ENCODE measurements around the gene SHLD2. TPM values are rescaled to one million over a fixed set of nuclear protein-coding genes. Genes with fewer than 3 reads are reported as not detected.

Gene SHLD2
- total and polyA plus RNA-seq, 2 of the 13 experiments (the other 11 are each of a cell fraction or from before 2014, with no cell fraction given): 25.7 to 53.7 TPM

GRCh38 chr10:87094373-87095235, at the start of gene SHLD2, which contains the start of gene GLUD1 (continued):
- TF ChIP-seq, protein P1, sequence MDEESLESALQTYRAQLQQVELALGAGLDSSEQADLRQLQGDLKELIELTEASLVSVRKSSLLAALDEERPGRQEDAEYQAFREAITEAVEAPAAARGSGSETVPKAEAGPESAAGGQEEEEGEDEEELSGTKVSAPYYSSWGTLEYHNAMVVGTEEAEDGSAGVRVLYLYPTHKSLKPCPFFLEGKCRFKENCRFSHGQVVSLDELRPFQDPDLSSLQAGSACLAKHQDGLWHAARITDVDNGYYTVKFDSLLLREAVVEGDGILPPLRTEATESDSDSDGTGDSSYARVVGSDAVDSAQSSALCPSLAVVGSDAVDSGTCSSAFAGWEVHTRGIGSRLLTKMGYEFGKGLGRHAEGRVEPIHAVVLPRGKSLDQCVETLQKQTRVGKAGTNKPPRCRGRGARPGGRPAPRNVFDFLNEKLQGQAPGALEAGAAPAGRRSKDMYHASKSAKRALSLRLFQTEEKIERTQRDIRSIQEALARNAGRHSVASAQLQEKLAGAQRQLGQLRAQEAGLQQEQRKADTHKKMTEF (CRISPR knock-in tag; IDR thresholded peaks at IDR 0.05): no peak
- TF ChIP-seq ZNF530 (CRISPR knock-in tag; IDR thresholded peaks at IDR 0.05; ENCODE audit: low read depth): no peak
- TF ChIP-seq, protein P2, sequence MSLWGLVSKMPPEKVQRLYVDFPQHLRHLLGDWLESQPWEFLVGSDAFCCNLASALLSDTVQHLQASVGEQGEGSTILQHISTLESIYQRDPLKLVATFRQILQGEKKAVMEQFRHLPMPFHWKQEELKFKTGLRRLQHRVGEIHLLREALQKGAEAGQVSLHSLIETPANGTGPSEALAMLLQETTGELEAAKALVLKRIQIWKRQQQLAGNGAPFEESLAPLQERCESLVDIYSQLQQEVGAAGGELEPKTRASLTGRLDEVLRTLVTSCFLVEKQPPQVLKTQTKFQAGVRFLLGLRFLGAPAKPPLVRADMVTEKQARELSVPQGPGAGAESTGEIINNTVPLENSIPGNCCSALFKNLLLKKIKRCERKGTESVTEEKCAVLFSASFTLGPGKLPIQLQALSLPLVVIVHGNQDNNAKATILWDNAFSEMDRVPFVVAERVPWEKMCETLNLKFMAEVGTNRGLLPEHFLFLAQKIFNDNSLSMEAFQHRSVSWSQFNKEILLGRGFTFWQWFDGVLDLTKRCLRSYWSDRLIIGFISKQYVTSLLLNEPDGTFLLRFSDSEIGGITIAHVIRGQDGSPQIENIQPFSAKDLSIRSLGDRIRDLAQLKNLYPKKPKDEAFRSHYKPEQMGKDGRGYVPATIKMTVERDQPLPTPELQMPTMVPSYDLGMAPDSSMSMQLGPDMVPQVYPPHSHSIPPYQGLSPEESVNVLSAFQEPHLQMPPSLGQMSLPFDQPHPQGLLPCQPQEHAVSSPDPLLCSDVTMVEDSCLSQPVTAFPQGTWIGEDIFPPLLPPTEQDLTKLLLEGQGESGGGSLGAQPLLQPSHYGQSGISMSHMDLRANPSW (CRISPR knock-in tag; IDR thresholded peaks at IDR 0.05; ENCODE audit: borderline replicate concordance): no peak
- TF ChIP-seq, protein P3, sequence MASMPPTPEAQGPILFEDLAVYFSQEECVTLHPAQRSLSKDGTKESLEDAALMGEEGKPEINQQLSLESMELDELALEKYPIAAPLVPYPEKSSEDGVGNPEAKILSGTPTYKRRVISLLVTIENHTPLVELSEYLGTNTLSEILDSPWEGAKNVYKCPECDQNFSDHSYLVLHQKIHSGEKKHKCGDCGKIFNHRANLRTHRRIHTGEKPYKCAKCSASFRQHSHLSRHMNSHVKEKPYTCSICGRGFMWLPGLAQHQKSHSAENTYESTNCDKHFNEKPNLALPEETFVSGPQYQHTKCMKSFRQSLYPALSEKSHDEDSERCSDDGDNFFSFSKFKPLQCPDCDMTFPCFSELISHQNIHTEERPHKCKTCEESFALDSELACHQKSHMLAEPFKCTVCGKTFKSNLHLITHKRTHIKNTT (CRISPR knock-in tag; IDR thresholded peaks at IDR 0.05): no peak
- 0 out of 2 replicates have a peak, but pooled peaks have one; percentile 8 for TF ChIP-seq CEBPG (CRISPR knock-in tag; IDR thresholded peaks at IDR 0.05)
- TF ChIP-seq, protein P4, sequence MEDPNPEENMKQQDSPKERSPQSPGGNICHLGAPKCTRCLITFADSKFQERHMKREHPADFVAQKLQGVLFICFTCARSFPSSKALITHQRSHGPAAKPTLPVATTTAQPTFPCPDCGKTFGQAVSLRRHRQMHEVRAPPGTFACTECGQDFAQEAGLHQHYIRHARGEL (CRISPR knock-in tag; IDR thresholded peaks at IDR 0.05): no peak
- TF ChIP-seq, protein P5, sequence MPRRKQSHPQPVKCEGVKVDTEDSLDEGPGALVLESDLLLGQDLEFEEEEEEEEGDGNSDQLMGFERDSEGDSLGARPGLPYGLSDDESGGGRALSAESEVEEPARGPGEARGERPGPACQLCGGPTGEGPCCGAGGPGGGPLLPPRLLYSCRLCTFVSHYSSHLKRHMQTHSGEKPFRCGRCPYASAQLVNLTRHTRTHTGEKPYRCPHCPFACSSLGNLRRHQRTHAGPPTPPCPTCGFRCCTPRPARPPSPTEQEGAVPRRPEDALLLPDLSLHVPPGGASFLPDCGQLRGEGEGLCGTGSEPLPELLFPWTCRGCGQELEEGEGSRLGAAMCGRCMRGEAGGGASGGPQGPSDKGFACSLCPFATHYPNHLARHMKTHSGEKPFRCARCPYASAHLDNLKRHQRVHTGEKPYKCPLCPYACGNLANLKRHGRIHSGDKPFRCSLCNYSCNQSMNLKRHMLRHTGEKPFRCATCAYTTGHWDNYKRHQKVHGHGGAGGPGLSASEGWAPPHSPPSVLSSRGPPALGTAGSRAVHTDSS (CRISPR knock-in tag; conservative IDR thresholded peaks at IDR 0.05): no peak
